Measurements from ENCODE around the gene MAMSTR. TPM values are rescaled to one million over a fixed set of nuclear protein-coding genes. Genes with fewer than 3 reads are reported as not detected.
"Not testable (repeated sequence)": the region's sequence is repeated elsewhere in the genome, so short reads cannot be mapped to it uniquely, and the experiment has no call there.

The MAMSTR gene
- total RNA-seq, 1 donor from 2014 or later, result 1.4 TPM

- no peak overlapping the region for H3K27ac Mint-ChIP-seq
- H3K27me3 Mint-ChIP-seq, result peaks cover 17% of the 10 kb centered on the region
- DNase-seq, result no peak
- H3K9me3 Mint-ChIP-seq, result no peaks in the 10 kb centered on the region
- H3K4me3 Mint-ChIP-seq, result peak overlapping the region; percentile 47
- intact Hi-C loops (cut with micrococcal nuclease), result no loop called here
- H3K36me3 Mint-ChIP-seq (ENCODE audit: low read depth), result no peaks in the 10 kb centered on the region
- peaks cover 9% of the 10 kb centered on the region for H3K4me1 Mint-ChIP-seq
These were observed 23.0 kb downstream of the MAMSTR start for GRCh38 chr19:48696353-48697010.

- Mint-ChIP-seq H3K36me3 (ENCODE audit: low read depth) (no peaks in the 10 kb centered on the region), H3K9me3 (no peaks in the 10 kb centered on the region), H3K27ac (no peak within 1 kb of the TSS), H3K4me3 (peak within 1 kb of the TSS; percentile 47), H3K4me1 (peaks cover 9% of the 10 kb centered on the region), H3K27me3 (peaks cover 17% of the 10 kb centered on the region)
- no peak for DNase-seq
- intact Hi-C loops (cut with micrococcal nuclease), result no loop called here
These were observed 23.7 kb downstream of the MAMSTR start, which contains the start of gene FUT2 for GRCh38 chr19:48695743-48696352. Gene FUT2 (plus strand): TSS chr19:48695971. CDS start chr19:48702957, 6,986 bp downstream.

GRCh38 chr19:48693629-48694028 lies 25.9 kb downstream of the MAMSTR start:
- H3K27ac Mint-ChIP-seq, result not testable (repeated sequence)

GRCh38 chr19:48689449-48689848 lies 30.1 kb downstream of the MAMSTR start:
- Mint-ChIP-seq H3K9me3 (no peaks in the 10 kb centered on the region), H3K27ac (no peak overlapping the region), H3K4me1 (no peaks in the 10 kb centered on the region), H3K4me3 (no peak overlapping the region), H3K36me3 (ENCODE audit: low read depth) (no peaks in the 10 kb centered on the region), H3K27me3 (no peaks in the 10 kb centered on the region)
- DNase-seq, result no peak
- intact Hi-C loops (cut with micrococcal nuclease), result no loop called here

More at GRCh38 chr19:48693629-48694028, 25.9 kb downstream of the MAMSTR start:
- H3K9me3 Mint-ChIP-seq; H3K36me3 Mint-ChIP-seq (ENCODE audit: low read depth); H3K4me1 Mint-ChIP-seq; DNase-seq; H3K4me3 Mint-ChIP-seq; intact Hi-C loops (cut with micrococcal nuclease): not testable (repeated sequence)
- H3K27me3 Mint-ChIP-seq, result peaks cover 17% of the 10 kb centered on the region

- no peaks in the 10 kb centered on the region for H3K9me3 Mint-ChIP-seq
- no peak for DNase-seq
- no peaks in the 10 kb centered on the region for H3K4me1 Mint-ChIP-seq
- no peak overlapping the region for H3K27ac Mint-ChIP-seq
- intact Hi-C loops (cut with micrococcal nuclease), result no loop called here
- no peaks in the 10 kb centered on the region for H3K36me3 Mint-ChIP-seq (ENCODE audit: low read depth)
- H3K27me3 Mint-ChIP-seq, result no peaks in the 10 kb centered on the region
- no peak overlapping the region for H3K4me3 Mint-ChIP-seq
These were observed 31.7 kb downstream of the MAMSTR start for GRCh38 chr19:48687776-48688175.

GRCh38 chr19:48686637-48687036 lies 32.9 kb downstream of the MAMSTR start:
- H3K4me3 Mint-ChIP-seq; intact Hi-C loops (cut with micrococcal nuclease); H3K27me3 Mint-ChIP-seq; H3K4me1 Mint-ChIP-seq; H3K27ac Mint-ChIP-seq; H3K9me3 Mint-ChIP-seq; H3K36me3 Mint-ChIP-seq (ENCODE audit: low read depth); DNase-seq: not testable (repeated sequence)

- Mint-ChIP-seq H3K4me1 (no peaks in the 10 kb centered on the region), H3K36me3 (ENCODE audit: low read depth) (no peaks in the 10 kb centered on the region)
- intact Hi-C loops (cut with micrococcal nuclease), result no loop called here
These were observed 33.4 kb downstream of the MAMSTR start for GRCh38 chr19:48686088-48686487.

GRCh38 chr19:48685583-48685982 lies 33.9 kb downstream of the MAMSTR start:
- no peaks in the 10 kb centered on the region for H3K9me3 Mint-ChIP-seq
- H3K36me3 Mint-ChIP-seq (ENCODE audit: low read depth), result no peaks in the 10 kb centered on the region
- intact Hi-C loops (cut with micrococcal nuclease), result no loop called here
- no peak overlapping the region for H3K27ac Mint-ChIP-seq
- no peaks in the 10 kb centered on the region for H3K4me1 Mint-ChIP-seq
- no peaks in the 10 kb centered on the region for H3K27me3 Mint-ChIP-seq
- no peak overlapping the region for H3K4me3 Mint-ChIP-seq
- no peak for DNase-seq

More at GRCh38 chr19:48686088-48686487, 33.4 kb downstream of the MAMSTR start:
- H3K27me3 Mint-ChIP-seq, result no peaks in the 10 kb centered on the region
- no peaks in the 10 kb centered on the region for H3K9me3 Mint-ChIP-seq
- H3K27ac Mint-ChIP-seq, result no peak overlapping the region
- DNase-seq, result no peak
- H3K4me3 Mint-ChIP-seq, result no peak overlapping the region

- peak; percentile 61 for DNase-seq
- no peaks in the 10 kb centered on the region for H3K36me3 Mint-ChIP-seq (ENCODE audit: low read depth)
- no peaks in the 10 kb centered on the region for H3K9me3 Mint-ChIP-seq
- intact Hi-C loops (cut with micrococcal nuclease), result no loop called here
- H3K4me3 Mint-ChIP-seq, result no peak overlapping the region
- H3K27me3 Mint-ChIP-seq, result no peaks in the 10 kb centered on the region
- no peak overlapping the region for H3K27ac Mint-ChIP-seq
- no peaks in the 10 kb centered on the region for H3K4me1 Mint-ChIP-seq
These were observed 36.2 kb downstream of the MAMSTR start for GRCh38 chr19:48683349-48683748.

GRCh38 chr19:48681127-48681470 lies 38.4 kb downstream of the MAMSTR start:
- intact Hi-C loops (cut with micrococcal nuclease), result no loop called here

GRCh38 chr19:48680436-48681126 lies 38.9 kb downstream of the MAMSTR start:
- H3K9me3 Mint-ChIP-seq, result no peaks in the 10 kb centered on the region
- no peak overlapping the region for H3K27ac Mint-ChIP-seq
- intact Hi-C loops (cut with micrococcal nuclease), result no loop called here
- H3K36me3 Mint-ChIP-seq (ENCODE audit: low read depth), result no peaks in the 10 kb centered on the region
- no peak overlapping the region for H3K4me3 Mint-ChIP-seq
- H3K27me3 Mint-ChIP-seq, result no peaks in the 10 kb centered on the region
- no peak for DNase-seq
- H3K4me1 Mint-ChIP-seq, result no peaks in the 10 kb centered on the region

More at GRCh38 chr19:48681127-48681470, 38.4 kb downstream of the MAMSTR start:
- no peak overlapping the region for H3K4me3 Mint-ChIP-seq
- no peaks in the 10 kb centered on the region for H3K9me3 Mint-ChIP-seq
- H3K27me3 Mint-ChIP-seq, result no peaks in the 10 kb centered on the region
- no peak overlapping the region for H3K27ac Mint-ChIP-seq
- no peaks in the 10 kb centered on the region for H3K4me1 Mint-ChIP-seq
- DNase-seq, result no peak
- H3K36me3 Mint-ChIP-seq (ENCODE audit: low read depth), result no peaks in the 10 kb centered on the region

- H3K4me3 Mint-ChIP-seq; intact Hi-C loops (cut with micrococcal nuclease); H3K9me3 Mint-ChIP-seq; H3K27me3 Mint-ChIP-seq; DNase-seq; H3K4me1 Mint-ChIP-seq; H3K27ac Mint-ChIP-seq; H3K36me3 Mint-ChIP-seq (ENCODE audit: low read depth): not testable (repeated sequence)
These were observed 39.5 kb downstream of the MAMSTR start for GRCh38 chr19:48680006-48680405.

GRCh38 chr19:48678201-48678600 lies 41.3 kb downstream of the MAMSTR start:
- Mint-ChIP-seq H3K9me3 (no peaks in the 10 kb centered on the region), H3K27me3 (no peaks in the 10 kb centered on the region), H3K36me3 (ENCODE audit: low read depth) (no peaks in the 10 kb centered on the region), H3K27ac (no peak overlapping the region), H3K4me3 (no peak overlapping the region), H3K4me1 (peaks cover 7% of the 10 kb centered on the region)
- no peak for DNase-seq
- intact Hi-C loops (cut with micrococcal nuclease), result no loop called here

- DNase-seq, result no peak
- intact Hi-C loops (cut with micrococcal nuclease), result no loop called here
- no peaks in the 10 kb centered on the region for H3K36me3 Mint-ChIP-seq (ENCODE audit: low read depth)
- H3K27ac Mint-ChIP-seq, result no peak overlapping the region
- H3K9me3 Mint-ChIP-seq, result no peaks in the 10 kb centered on the region
- no peaks in the 10 kb centered on the region for H3K27me3 Mint-ChIP-seq
- peaks cover 7% of the 10 kb centered on the region for H3K4me1 Mint-ChIP-seq
- H3K4me3 Mint-ChIP-seq, result no peak overlapping the region
These were observed 42.6 kb downstream of the MAMSTR start for GRCh38 chr19:48676887-48677286.
